Mammary epithelial cell (primary cell): ENCODE measurements around the gene ATP13A3.

Source experiments
- CTCF ChIP-seq, 2 donors: IDR thresholded peaks in 1 of 2; conservative IDR thresholded peaks in 1 of 2; 2 replicates each; pipeline ENCODE4 v1.5.1; 2011 to 2012; ENCODE audit warnings: inconsistent platforms in 2 of 2, low read length in 2 of 2, mild to moderate bottlenecking in 2 of 2, control low read depth in 1 of 2, low read depth in 1 of 2; ENCODE audit not compliant: insufficient read depth in 1 of 2; ENCODE audit errors: extremely low read depth in 1 of 2
- EZH2 ChIP-seq: IDR thresholded peaks from 2 replicates; pipeline ENCODE4 v1.6.1; 2012; ENCODE audit warnings: low read length, inconsistent platforms, borderline replicate concordance

DNA sequence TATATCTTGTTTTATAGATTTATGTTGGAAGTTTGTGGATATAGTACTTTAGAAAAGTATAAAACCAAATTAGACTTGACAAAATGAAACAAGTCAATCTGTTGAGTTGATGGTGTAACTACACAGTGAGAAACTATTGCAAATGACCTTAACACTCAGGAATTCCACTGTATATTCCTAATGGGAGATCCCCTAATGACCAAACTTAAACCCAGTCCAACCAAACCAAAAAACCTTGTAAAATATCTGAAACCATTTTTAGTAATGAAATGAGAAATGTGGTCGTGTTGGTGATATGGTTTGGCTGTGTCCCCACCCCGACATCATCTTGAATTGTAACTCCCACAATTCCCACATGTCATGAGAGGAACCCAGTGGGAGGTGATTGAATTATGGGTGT lies 31.9 kb upstream of the ATP13A3 start:
- TF ChIP-seq CTCF (conservative IDR thresholded peaks at IDR 0.05 in 1 of 2, IDR thresholded peaks at IDR 0.05 in 1 of 2; ENCODE audit: extremely low read depth in 1 of 2, insufficient read depth in 1 of 2, low read depth in 1 of 2, low read length in 2 of 2) (no peak), EZH2 (no peak)
